ENCODE measurements around the gene CARS1. TPM values are rescaled to one million over a fixed set of nuclear protein-coding genes. Genes with fewer than 3 reads are reported as not detected.

CARS1 gene
- total RNA-seq, 1 donor from 2014 or later, result 53.4 TPM

DNA sequence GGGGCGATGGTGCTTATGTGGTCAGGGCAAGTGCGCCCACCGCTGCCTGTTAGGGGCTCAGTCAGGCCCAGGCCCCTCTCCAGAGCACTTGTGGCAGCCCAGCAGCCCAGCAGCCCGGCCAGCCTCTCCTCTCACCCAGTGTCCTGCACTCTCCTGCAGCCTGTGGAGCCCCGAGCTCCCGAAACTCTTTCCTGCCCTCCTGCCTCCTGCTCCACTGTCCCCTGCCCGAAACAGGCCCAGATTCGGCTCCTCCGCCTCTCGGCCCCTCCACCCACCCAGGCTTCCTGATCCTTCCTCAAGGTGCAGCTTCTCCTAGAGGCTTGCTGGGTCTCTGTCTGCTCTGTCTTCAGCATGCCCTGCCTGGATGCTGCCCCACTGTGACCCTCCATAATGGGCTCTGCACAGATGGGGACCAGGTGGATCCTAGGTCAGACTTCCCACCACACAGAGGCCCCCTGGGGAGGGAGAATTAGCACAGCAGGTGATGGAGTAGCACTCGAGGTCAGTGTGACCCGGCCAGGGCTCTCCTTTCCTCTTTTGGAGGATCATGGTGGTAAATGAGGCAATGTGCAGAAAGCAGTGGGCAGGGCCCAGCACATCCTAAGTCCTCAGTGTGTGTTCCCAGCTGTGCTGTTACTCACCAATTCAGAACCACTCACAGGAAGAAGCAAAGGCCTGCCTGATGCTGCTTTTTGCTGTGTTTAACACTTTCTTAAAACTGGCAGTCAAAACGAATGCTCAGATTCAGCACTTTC is 46.5 kb downstream of the CARS1 start:
- DNase-seq (ENCODE audit: extremely low read depth, low read depth, low spot score), result no peak

DNA sequence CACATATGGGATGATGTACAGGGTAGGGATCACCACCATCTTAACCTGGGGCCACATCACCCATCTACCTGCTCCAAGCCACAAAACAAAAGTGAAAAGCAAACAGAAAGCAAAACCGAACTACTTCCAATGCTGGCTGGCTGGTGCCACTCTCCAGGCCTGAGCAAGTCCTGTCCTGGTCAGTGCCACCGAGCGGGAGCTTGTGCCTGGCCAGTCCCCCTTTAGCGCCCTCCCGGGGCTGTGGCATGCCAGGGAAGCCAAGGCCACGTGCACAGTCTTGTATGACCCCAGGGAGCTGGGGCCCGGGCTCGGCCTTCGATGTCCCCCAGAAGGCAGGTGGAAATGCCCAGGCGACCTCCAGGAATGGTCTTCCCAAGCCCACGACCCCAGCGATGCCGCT is 47.2 kb downstream of the CARS1 start:
- no peak for DNase-seq (ENCODE audit: extremely low read depth, low read depth, low spot score)

DNA sequence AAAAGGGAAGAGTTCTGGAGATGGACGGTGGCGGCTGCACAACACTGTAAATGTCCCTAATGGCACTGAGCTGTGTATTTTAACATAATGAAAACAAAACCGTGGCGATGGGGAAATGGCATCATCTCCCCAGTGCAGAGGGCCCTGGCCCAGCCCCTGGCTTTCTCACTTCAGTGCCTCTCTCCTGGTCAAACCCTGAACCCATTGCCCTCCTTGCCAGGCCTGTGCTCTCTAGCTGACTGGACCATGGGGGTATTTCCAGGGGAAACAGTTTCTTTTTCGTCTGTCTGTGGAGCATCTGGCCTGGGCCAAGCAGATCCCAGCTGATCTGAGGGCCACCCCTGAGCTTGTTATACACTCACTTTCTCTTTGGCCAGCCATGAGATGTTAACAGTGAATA is 47.7 kb downstream of the CARS1 start:
- no peak for DNase-seq (ENCODE audit: extremely low read depth, low read depth, low spot score)

DNA sequence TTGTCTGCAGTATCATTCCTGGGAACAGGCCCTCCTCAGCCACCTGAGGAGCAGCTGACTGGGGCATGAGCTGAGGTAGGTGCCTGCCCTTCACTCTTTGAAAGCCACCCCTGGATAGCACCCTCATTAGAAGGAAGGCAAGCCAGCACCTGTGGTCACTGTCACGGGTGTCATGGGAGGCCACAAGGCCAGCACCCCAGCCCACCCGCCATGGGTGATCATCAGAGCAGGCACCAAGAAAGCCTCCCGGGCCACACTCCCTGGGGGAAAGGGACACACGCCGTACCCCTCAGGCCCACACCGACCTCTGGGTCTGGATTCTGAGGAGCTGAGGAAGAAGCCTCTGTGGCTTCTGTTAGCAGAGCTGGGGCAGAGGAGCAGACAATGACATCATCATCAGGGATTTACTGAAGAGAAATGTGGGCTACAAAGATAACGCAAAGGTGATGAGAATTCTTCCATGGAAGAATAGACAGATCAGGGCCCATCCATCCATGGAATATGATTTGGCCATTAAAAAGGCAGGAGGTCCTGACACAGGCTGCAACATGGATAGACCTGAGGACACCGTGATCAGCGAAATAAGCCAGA is 48.4 kb downstream of the CARS1 start:
- no peak for DNase-seq (ENCODE audit: extremely low read depth, low read depth, low spot score)

DNA sequence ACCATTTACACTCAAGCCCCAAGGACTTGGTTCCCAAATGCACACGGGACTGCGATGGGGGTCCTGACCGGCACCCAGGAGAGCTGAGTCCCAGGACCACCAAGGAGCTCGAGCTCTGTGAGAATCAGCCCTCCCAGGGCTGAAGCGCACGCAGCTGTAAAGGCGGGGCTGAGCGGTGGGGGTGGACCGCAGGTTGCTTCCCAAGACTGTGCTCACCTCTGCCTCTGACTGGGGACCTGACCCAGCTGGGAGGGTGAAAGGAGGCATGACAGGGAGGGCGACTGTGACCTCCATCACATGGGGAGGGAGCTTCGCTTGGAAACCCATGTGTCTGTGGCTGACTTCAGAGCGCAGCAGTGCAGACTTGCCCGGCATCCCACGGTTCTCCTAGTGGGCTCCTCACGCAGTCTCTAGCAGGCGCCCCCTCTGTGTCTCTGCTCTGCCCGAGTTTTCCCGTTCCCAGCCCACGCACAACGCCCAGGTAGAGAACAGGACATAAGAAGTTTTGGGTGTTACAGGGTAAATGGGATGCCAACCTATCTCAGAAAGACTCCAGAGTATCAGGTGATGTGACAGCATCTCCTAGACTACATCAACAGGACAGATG is 49.7 kb downstream of the CARS1 start:
- DNase-seq (ENCODE audit: extremely low read depth, low read depth, low spot score), result no peak

DNA sequence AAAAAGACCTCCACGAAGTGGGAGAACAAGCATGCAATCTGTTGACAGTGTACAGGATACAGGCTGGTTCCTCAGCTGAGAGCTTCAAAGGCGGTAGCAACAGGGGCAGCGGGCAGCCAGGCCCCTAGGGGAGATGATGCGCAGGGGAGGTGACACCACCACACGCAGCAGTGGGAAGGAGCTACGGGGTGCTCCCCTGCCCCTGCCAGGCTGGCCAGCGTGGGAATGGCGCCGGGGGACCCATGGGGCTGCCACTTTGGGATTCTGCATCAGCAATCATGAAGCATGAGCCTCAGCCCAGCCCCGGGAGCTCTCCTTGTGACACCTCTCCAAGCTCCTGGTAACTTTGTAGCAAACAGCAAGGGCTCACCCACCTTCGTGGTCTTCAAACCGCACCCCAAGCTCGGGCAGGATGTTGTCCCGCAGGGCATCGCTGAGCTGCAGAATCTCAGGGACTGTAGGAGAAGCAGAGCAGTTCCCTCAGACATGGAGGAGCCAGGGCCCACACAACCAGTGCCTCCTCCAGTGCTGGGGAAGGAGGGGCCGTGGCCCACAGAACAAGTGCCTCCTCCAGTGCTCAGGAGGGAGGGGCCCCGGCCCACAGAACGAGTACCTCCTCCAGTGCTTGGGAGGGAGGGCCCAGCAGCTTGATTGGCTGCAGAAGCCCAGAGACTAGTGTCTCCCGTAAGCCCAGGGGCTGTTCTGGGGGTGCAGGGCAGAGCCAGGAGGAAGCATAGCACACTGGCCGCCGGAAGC is 50.5 kb downstream of the CARS1 start:
- DNase-seq (ENCODE audit: extremely low read depth, low read depth, low spot score), result no peak

DNA sequence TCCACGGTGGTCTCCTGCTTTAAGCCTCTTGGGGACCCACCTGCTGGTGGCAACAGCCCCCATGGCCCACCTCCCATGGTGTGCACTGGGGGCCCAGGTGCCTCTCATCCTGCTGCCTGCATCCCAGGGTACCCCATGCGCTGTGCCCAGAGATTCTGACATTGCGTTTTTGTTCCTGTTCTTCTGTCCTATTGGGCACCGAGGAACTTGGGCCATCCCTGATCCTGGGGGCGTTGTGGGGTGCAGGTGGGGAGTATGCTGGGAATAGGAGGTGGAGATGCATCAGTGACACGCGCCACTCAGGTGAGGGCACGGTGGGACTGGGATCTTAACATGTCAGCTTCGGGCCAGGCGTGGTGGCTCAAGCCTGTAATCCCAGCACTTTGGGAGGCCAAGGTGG is 52.7 kb downstream of the CARS1 start:
- no peak for DNase-seq (ENCODE audit: extremely low read depth, low read depth, low spot score)

DNA sequence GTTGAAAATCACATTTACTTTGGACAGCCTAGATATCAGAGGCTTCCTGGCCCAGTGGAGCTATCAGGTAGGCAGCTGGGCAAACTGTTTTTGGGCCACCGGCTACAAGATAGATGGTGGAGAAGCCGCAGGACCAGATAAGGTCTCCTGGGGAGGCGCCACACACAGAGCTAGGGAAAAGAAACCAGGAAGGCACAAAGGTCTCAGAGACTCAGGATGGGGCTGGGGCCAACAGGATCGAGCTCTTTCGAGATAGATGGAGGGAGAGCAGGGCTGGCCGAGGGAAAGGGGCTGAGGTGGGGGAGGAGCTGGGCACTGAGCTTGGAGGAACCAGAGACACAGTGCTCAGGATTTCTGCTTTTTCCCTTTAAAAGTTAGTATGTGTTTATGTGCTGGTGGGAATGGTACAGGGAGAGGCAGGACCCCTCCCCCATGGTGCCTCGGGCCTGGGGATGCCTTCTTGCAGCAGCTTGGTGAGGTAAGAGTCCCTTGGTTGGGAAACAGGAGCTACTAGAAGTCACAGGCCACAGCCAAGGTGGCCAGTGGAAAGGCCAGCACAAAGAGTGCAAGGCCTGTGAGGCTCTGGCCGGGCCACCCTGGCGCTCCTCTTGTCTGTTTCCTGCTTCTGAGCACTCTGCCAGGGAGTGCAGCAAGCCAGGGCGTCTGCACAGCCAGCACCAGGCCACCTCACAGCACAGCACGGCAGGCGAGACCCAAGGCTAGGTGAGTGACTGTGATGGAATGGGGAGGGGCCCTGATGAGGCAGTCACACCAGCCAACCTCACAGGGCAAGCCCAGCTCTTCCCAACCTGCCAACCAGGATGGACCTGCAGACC is 53.6 kb downstream of the CARS1 start:
- DNase-seq (ENCODE audit: extremely low read depth, low read depth, low spot score), result no peak

DNA sequence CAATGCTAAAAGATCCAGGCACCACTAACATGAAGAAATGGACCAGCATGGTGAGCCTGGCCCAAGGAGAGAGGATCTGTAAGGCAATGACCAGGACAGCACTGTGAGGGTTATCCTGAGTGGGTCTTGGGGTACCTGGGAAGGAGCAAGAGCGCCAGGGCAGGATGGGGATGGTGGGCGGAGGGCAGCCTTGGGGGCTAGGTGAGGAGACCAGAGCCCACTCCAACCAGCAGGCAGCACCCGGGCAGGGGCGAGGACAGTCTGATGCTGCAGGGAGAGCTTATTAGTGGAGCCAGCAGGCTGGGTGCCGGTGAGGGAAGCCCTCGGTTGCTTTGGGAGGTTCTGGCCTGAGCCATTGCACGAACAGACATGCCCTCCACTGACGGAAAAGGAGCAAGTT is 54.4 kb downstream of the CARS1 start:
- no peak for DNase-seq (ENCODE audit: extremely low read depth, low read depth, low spot score)

DNA sequence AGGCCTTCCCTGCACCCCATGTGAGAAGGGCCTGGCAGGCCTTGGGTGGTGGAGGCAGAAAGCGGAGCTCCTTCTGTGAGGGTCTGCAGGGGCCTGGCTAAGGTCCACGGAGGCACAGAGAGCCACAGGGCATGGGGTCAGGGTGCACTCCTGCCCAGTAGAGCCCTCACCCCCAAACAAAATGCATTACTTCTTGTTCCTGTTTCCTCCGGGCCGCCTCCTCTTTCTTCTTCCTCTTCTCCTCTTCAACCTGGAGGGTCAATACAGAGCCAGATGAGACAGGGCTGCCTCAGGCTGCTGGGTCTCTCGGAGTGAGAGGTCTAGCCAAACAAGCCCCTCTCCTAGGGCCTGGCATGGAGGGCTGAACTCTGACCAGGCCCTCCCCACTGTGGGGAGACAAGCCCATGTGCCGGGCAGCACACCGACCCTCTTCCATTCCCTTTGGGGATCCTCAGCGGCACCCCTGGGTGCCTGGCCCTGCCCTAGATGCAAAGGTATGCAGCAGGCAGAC is 54.8 kb downstream of the CARS1 start:
- no peak for DNase-seq (ENCODE audit: extremely low read depth, low read depth, low spot score)

DNA sequence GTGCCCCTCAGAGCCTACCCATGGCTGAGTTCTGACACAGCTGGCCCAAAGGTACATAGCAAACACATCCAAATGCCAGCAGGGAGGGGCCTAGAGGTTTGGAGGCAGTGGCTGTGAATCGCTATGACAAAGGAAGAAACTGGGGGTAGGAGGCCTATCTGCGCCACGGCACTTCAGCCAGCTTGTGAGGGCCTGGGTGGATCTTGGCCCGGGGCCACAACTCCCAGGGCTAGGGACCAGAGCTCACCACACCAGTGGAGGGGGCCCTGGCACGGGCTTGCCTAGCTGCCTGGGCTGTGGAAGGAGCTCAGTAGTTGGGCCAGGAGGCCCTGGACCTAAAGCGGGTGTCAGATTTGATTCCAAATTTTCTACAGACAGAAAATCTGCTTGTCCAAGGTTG is 55.7 kb downstream of the CARS1 start:
- no peak for DNase-seq (ENCODE audit: extremely low read depth, low read depth, low spot score)

DNA sequence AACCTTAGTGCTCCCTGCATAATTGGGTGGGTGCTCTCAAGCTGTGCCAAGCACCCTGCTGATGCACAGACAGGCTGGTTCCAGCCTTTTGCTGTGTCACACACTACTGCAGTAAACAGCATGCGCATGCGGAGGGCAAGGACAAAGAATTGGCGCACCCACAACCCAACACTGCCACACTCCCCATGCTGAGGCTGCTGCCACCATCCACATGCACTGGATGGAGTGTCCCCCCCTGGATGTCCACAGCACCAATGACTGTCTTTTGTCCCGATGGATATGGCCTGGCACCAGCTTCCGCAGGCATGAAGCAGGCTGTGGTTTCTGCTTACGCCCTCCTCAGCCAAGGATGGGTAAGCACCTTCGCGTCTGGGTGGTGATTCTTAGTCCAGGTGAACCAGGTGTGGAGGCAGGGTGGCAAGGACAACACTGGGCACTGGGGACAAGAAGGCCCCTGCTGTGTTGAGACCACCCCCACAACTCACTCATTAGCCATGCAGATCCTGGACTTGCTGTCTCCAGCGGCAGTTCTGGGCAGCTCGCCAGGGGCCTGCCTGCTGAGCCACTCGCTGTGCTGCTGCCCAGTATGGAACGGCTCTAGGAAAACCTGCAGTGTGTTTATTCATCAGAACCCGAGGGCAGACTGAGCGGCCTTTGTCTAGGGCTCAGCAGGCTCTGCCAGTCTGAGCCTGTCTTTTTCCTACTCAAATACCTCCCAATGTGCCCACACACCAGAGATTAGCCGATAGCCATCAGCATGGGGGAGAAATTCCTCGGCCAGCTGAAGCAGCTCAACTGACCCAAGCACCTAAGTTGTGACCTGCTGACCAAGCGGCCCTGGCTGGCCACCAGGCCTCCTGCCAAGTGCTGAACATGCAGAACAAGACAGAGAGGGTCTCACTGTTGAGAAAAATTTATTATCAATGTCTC is 56.9 kb downstream of the CARS1 start:
- no peak for DNase-seq (ENCODE audit: extremely low read depth, low read depth, low spot score)

DNA sequence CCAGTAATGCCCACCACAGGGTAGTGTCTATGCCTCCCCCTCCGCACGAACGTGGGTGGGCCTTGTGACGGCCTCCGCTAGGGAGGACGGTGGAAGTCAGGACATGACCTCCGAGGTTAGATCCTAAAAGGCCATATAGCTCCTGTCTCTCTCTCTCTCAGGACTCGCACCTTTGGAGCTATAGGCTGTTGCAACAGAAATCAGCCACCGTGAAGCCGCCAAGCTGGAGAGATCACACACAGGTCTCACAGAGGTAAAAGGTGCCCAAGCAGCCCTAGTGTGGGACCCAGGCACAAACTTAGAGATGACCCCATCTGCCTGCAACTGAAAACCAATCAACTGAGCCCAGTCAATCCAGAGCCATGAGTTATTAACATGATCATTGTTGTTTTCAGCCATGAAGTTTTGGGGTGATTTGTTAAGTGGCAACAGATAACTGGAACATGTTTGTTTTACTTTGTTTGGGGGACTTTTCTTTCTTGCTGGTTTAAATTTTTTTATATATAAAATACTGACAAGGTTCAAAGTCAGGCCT is 57.7 kb downstream of the CARS1 start:
- DNase-seq (ENCODE audit: extremely low read depth, low read depth, low spot score), result no peak

DNA sequence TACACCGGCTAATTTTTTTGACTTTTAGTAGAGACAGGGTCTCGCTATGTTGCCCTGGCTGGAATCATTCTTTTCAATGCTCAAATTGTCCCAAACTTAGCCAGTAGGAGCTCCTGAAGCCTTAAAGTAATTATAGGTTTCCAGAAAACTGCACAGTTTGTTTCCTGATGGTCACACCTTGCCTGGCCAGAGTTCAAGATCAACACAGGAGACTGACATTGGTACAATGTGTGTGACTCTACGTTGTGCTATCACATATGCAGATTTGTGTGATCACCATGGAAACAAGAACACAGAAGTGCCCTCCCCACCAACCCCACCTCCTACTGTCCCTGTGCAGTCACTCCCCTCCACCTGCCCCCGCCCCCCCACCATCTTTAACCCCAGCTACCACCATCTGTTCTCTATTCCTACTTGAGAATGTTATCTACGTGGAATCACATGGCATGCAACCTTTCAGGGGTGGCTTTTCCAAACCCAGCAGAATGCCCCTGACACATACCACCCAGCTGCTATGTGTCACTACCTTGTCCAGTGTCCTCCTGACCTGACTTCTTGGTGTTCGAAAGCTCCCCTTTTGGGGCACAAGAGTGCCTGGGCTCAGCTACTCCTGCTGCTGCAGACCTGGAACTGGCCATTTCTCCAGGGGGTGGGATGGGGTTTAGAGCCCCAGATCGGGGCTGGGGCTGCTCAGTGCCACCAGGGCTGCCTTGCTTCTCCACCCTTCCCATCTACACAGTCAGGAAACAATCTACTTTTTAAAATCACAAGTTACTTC is 59.0 kb downstream of the CARS1 start:
- no peak for DNase-seq (ENCODE audit: extremely low read depth, low read depth, low spot score)

DNA sequence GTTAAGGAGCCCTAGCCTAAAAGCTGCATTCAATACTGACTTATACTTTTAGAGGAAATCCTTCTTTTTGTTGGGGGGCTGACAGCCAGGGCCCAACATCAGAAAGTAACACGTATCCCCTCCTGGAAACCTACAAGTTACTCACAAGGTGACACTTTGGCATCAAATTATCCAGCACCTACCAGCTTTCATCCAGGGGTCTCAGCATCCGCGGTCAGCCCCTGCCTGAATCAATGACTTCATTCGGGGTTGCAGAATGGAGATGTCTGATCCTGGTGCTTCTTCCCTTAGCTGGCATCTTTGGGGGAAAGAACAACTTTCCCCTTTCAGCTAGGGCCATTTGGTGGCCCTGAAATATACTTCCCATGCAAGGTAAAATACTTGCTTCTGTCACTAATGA is 59.8 kb downstream of the CARS1 start:
- no peak for DNase-seq (ENCODE audit: extremely low read depth, low read depth, low spot score)

DNA sequence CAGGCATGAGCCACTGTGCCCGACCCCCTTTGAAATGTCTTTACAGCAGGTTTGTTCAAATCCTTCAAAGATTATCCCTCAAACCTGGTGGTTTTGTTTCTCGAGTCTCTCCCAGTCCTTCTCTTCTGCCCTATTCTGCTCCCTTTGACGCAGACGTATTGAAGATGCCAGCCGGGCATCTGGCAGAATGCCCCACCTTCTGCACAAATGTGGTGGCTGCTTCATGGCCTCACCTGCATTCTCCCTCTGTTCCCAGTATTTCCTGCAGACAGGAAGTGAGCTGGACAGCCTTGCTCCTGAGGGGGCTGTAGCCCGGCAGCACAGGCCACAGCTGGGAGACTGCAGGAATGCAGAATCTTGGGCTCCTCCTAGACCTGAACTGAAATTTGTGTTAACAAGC is 60.2 kb downstream of the CARS1 start:
- DNase-seq (ENCODE audit: extremely low read depth, low read depth, low spot score), result no peak

DNA sequence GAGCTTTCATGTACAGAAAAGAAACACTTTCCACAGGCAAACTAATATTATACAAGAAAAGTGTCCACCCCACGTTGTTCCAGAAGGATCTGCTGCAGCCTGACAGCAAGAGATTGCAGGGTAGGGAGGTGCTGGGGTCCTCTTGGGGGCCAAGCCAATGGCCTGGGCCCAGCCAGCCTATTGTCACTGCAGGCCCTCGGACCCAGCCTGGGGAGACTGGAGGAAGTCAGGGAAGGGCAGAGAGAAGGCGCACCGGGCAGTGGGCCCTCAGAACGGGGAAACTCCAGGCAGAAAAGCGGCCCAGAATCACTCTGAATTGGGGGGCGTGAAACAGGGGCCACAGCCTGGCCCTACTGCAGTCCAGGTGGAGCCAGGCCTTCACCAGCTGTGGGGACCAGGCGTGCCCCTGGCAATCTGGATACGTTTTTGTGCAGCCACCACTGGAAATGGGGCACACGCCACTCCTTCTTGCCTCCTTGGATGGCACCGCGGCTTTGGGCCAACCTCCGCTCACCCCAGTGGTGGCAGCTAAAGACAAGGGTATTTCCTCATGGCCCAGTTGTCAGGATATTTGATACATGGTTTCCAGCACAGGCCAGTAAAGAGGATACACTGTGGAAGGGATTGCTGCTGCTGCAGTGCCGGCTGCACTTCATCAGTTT is 61.2 kb downstream of the CARS1 start:
- DNase-seq (ENCODE audit: extremely low read depth, low read depth, low spot score), result no peak

DNA sequence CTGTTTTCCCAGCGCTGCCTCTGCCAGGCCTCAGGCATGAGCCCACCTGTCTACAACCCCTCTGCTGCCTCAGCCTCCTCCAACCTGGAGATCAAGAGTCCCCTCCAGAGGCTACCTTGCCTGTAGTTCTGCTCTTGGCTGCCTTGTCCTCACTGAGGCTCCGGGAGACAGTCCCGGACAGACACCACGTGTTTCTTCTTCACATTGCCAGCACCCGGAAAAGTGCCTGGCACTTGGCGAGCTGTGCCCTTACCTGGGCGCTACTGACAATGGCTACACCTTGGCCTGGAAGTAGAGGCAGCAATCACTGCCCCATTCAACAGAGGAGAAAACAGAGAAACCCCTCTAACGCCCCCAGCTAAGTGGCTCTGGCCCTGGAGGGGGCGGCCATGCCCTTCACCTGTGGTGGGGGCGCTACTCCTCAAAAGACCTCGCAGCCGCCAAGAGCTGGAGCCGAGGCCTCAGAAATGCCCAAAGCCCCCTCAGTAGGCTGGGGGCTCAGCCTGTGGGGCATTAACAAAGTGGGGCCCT is 62.1 kb downstream of the CARS1 start:
- no peak for DNase-seq (ENCODE audit: extremely low read depth, low read depth, low spot score)
